ENCODE results near the gene TOX2. TPM values are rescaled to one million over a fixed set of nuclear protein-coding genes. Genes with fewer than 3 reads are reported as not detected.

Gene TOX2
- total and polyA plus RNA-seq, 2 of the 8 experiments (the other 6 are each of a cell fraction or from before 2014, with no cell fraction given) = 1.8 to 3.4 TPM

GRCh38 chr20:43909211-43909610, 5.4 kb upstream of the TOX2 start:
- H3K79me1 ChIP-seq (ENCODE audit: low read depth, low read length) = no peaks in the 10 kb centered on the region
- H2BK15ac ChIP-seq (ENCODE audit: low read length) = no peak overlapping the region
- no peak overlapping the region for H2BK5ac ChIP-seq (ENCODE audit: low read depth, low read length)
- ChIA-PET CTCF (ENCODE audit: partially characterized antibody) (interaction anchor here (0.6 kb wide), 1 partner anchor 211 kb away, joined by 3 read pairs; no protein-coding TSS in a partner anchor), POLR2A (ENCODE audit: partially characterized antibody) (no interaction called here)
- no peak overlapping the region for H3K4ac ChIP-seq (replicated peaks; ENCODE audit: insufficient read length, low read depth, low read length)
- H2BK120ac ChIP-seq (replicated peaks; ENCODE audit: low read depth, low read length) = no peak overlapping the region
- no peak overlapping the region for H3K18ac ChIP-seq (ENCODE audit: extremely low read depth, low read length)
- H4K20me1 ChIP-seq (replicated peaks in 1 of 2; ENCODE audit: control insufficient read depth in 1 of 2, insufficient read depth in 2 of 2, low read length in 2 of 2) = no peaks in the 10 kb centered on the region
- no peak overlapping the region for H2AFZ ChIP-seq (ENCODE audit: low read length)
- H3K4me2 ChIP-seq (ENCODE audit: insufficient read depth in 1 of 2, low read depth in 2 of 2, low read length in 2 of 2) = no peak overlapping the region
- DNase-seq (ENCODE audit: low read depth in 1 of 2, low spot score in 2 of 2) = no peak
- WGBS, 2 experiments (ENCODE audit: extremely low coverage in 1 of 2, insufficient coverage in 1 of 2, insufficient read length in 1 of 2, insufficient replicate concordance in 2 of 2, low coverage in 1 of 2, low lambda C conversion rate in 2 of 2, missing lambda C conversion rate in 1 of 2) = 88% methylated on average over 3 of the region's 3 CpGs; no CpG with 5 or more reads in 1 of the 2 experiments
- no peak overlapping the region for H3K14ac ChIP-seq (ENCODE audit: insufficient read length)
- no peak overlapping the region for H3K27ac ChIP-seq (ENCODE audit: low read depth, low read length)
- no peak overlapping the region for H3K9ac ChIP-seq (replicated peaks in 1 of 4; ENCODE audit: extremely low read depth in 1 of 4, low read depth in 3 of 4, low read length in 3 of 4)
- peaks cover 2% of the 10 kb centered on the region; the same call in 1 of the 2 replicates for H3K23me2 ChIP-seq (ENCODE audit: low read depth, low read length)
- H3K56ac ChIP-seq (replicated peaks; ENCODE audit: insufficient read length, low read depth, low read length) = no peak overlapping the region
- H2AK5ac ChIP-seq (ENCODE audit: low read depth, low read length) = no peak overlapping the region
- H3K27me3 ChIP-seq (replicated peaks in 1 of 4; ENCODE audit: control insufficient read depth in 3 of 4, extremely low read depth in 1 of 4, insufficient read depth in 3 of 4, low read length in 3 of 4) = peaks cover 2 to 8% (median 3%) of the 10 kb centered on the region in 4 experiments; a peak in 6 of 7 replicates
- H4K5ac ChIP-seq (ENCODE audit: insufficient read length, low read depth, low read length) = no peak overlapping the region
- no peak overlapping the region for H4K8ac ChIP-seq (ENCODE audit: extremely low read depth, insufficient read depth, low read length)
- H3K79me2 ChIP-seq (ENCODE audit: control insufficient read depth in 1 of 2, insufficient read depth in 2 of 2, low read length in 2 of 2) = no peaks in the 10 kb centered on the region
- peaks cover 7% of the 10 kb centered on the region in 2 experiments; a peak in 2 of 4 replicates for H3K9me3 ChIP-seq (ENCODE audit: insufficient read depth in 2 of 2, low read depth in 1 of 2, low read length in 1 of 2)
- H3K36me3 ChIP-seq (ENCODE audit: control insufficient read depth in 2 of 4, insufficient read depth in 4 of 4, low read length in 3 of 4) = no peaks in the 10 kb centered on the region
- no peak overlapping the region for H3K4me3 ChIP-seq (ENCODE audit: extremely low read depth in 1 of 4, insufficient read depth in 2 of 4, low read depth in 3 of 4, low read length in 4 of 4)
- H4K91ac ChIP-seq (replicated peaks; ENCODE audit: insufficient read length, low read length) = no peak overlapping the region
- no peak for FAIRE-seq
- no peak overlapping the region for H2BK20ac ChIP-seq (ENCODE audit: low read length)
- H2BK12ac ChIP-seq (ENCODE audit: low read depth, low read length) = no peak overlapping the region; the same call in 1 of the 2 replicates
- H3K4me1 ChIP-seq (replicated peaks in 1 of 4; ENCODE audit: control insufficient read depth in 3 of 4, insufficient read depth in 4 of 4, low read length in 3 of 4) = peaks cover 0 to 3% (median 0%) of the 10 kb centered on the region in 4 experiments; a peak in 1 of 7 replicates
- no peak overlapping the region for H3K23ac ChIP-seq (ENCODE audit: insufficient read length)
- TF ChIP-seq CHD1 (IDR thresholded peaks at IDR 0.05; ENCODE audit: low read depth, low read length) (no peak), CBX8 (IDR thresholded peaks at IDR 0.05; ENCODE audit: borderline replicate concordance, low read depth, low read length) (no peak), SUZ12 (IDR thresholded peaks at IDR 0.05; ENCODE audit: low read length) (no peak), MAX (IDR thresholded peaks at IDR 0.05) (no peak), HDAC2 (IDR thresholded peaks at IDR 0.05; ENCODE audit: borderline replicate concordance in 1 of 2, low read depth in 2 of 2, low read length in 2 of 2) (no peak)

All from H1 (cell line).